HepG2 (cell line): ENCODE results near the gene TOMM20. TPM values are rescaled to one million over a fixed set of nuclear protein-coding genes. Genes with fewer than 3 reads are reported as not detected.

Experiments
- ATAC-seq: fragments of 200-7000 bp; cut with Tn5 transposase; 3 replicates; pipeline ENCODE4 v1.9.1; 2020; ENCODE audit warnings: mild to moderate bottlenecking, moderate library complexity
- BruUV-seq: library from RNA; stranded (reverse); fragments of 400-500 nt; replicated peaks from 2 replicates; lab custom pipeline; 2021; lab: Mats Ljungman, UMichigan
- CTCF ChIA-PET: fragments of 300-600 bp; formaldehyde crosslinking; extraction: SDS; loops from one replicate; lab custom pipeline; 2021; ENCODE audit warnings: low total read pairs, inconsistent platforms, low intra/inter-chr PET ratio; lab: Yijun Ruan, JAX
- POLR2A ChIA-PET: fragments of 350-600 bp; sonication (Branson Sonifier 250); formaldehyde crosslinking; loops from one replicate; lab custom pipeline; 2020; ENCODE audit warnings: antibody characterized with exemption, inconsistent platforms; lab: Yijun Ruan, JAX
- DNase-seq: peaks from one replicate; pipeline ENCODE4 v3.0.0-alpha.2; 2015; ENCODE audit warnings: low spot score
- FAIRE-seq: peaks from 3 replicates; lab custom pipeline; 2011; peaks lifted over from hg19 to GRCh38; lab: Jason Lieb, UNC
- H2AFZ ChIP-seq: one replicate; pipeline ENCODE4 v1.6.1; 2011; ENCODE audit warnings: low read length, inconsistent platforms
- H3K27ac ChIP-seq: fragments of 300-600 bp; 3 replicates; pipeline ENCODE4 v1.8.0; 2011; ENCODE audit warnings: mixed run types, mild to moderate bottlenecking, mixed read lengths, low read length, inconsistent platforms; ENCODE audit not compliant: insufficient read depth; ENCODE audit errors: extremely low read length
- H3K27me3 ChIP-seq, 2 experiments: fragments of 200-600 bp in 1 of 2; 2 replicates in 1 of 2; 3 replicates in 1 of 2; pipeline versions ENCODE4 v1.6.0 to v1.8.0; 2011; ENCODE audit warnings: low read length in 2 of 2, mild to moderate bottlenecking in 2 of 2, moderate library complexity in 2 of 2, inconsistent platforms in 1 of 2; ENCODE audit not compliant: insufficient read depth in 2 of 2, control insufficient read depth in 1 of 2
- H3K36me3 ChIP-seq, 2 experiments: fragments of 200-600 bp in 1 of 2; replicated peaks in 1 of 2; 2 replicates in 1 of 2; 3 replicates in 1 of 2; pipeline versions ENCODE4 v1.5.1 to v1.8.0; 2011; ENCODE audit warnings: low read length in 2 of 2, inconsistent platforms in 1 of 2; ENCODE audit not compliant: insufficient read depth in 2 of 2, control insufficient read depth in 1 of 2
- H3K4me1 ChIP-seq: 2 replicates; pipeline ENCODE4 v1.5.1; 2012; ENCODE audit warnings: low read length, inconsistent platforms; ENCODE audit not compliant: insufficient read depth
- H3K4me2 ChIP-seq: 2 replicates; pipeline ENCODE4 v1.6.0; 2011; ENCODE audit warnings: low read depth, low read length, inconsistent platforms
- H3K4me3 ChIP-seq, 3 experiments: fragments of 200-600 bp in 1 of 3; sonication (generic), shearing (Covaris generic) in 1 of 3; replicated peaks in 1 of 3; 2 replicates each; pipeline ENCODE4 v1.5.1; 2011 to 2016; ENCODE audit warnings: low read length in 3 of 3, inconsistent platforms in 2 of 3, low read depth in 2 of 3, mild to moderate bottlenecking in 2 of 3, control low read depth in 1 of 3, mixed read lengths in 1 of 3; ENCODE audit not compliant: insufficient read depth in 1 of 3
- H3K79me2 ChIP-seq: one replicate; pipeline ENCODE4 v1.6.1; 2011; ENCODE audit warnings: low read length, inconsistent platforms; ENCODE audit not compliant: insufficient read depth
- H3K9ac ChIP-seq: 2 replicates; pipeline ENCODE4 v1.6.0; 2011; ENCODE audit warnings: mild to moderate bottlenecking, low read depth, low read length, inconsistent platforms; ENCODE audit not compliant: insufficient read depth
- H3K9me3 ChIP-seq: 2 replicates; pipeline ENCODE4 v1.5.1; 2012; ENCODE audit warnings: mild to moderate bottlenecking, low read length
- H4K20me1 ChIP-seq: 2 replicates; pipeline ENCODE4 v1.6.0; 2011; ENCODE audit warnings: inconsistent platforms, mild to moderate bottlenecking, low read length, moderate library complexity; ENCODE audit not compliant: insufficient read depth
- ATF6 ChIP-seq: sonication (generic); formaldehyde crosslinking; conservative IDR thresholded peaks from 2 replicates; pipeline ENCODE4 v1.4.0; 2020; ENCODE audit warnings: missing genetic modification reagents
- SAFB2 ChIP-seq: sonication (generic); formaldehyde crosslinking; IDR thresholded peaks from 2 replicates; pipeline ENCODE4 v1.5.1; 2020; ENCODE audit warnings: missing genetic modification reagents, low read depth, mild to moderate bottlenecking, borderline replicate concordance
- SMAD9 ChIP-seq: sonication (generic); formaldehyde crosslinking; IDR thresholded peaks from 2 replicates; pipeline ENCODE4 v1.5.1; 2020; ENCODE audit warnings: mild to moderate bottlenecking, missing genetic modification reagents
- TAF1 ChIP-seq: sonication (generic); formaldehyde crosslinking; IDR thresholded peaks from 2 replicates; pipeline ENCODE4 v1.4.0; 2020; ENCODE audit warnings: missing genetic modification reagents
- ZNF589 ChIP-seq: sonication (generic); formaldehyde crosslinking; conservative IDR thresholded peaks from 2 replicates; pipeline ENCODE4 v1.8.0; 2022; ENCODE audit warnings: mild to moderate bottlenecking, moderate library complexity, missing genetic modification reagents
- ZNF607 ChIP-seq: sonication (generic); formaldehyde crosslinking; IDR thresholded peaks from 2 replicates; pipeline ENCODE4 v1.5.1; 2020; ENCODE audit warnings: missing genetic modification reagents, mild to moderate bottlenecking, borderline replicate concordance
- ZNF766 ChIP-seq: sonication (generic); formaldehyde crosslinking; IDR thresholded peaks from 2 replicates; pipeline ENCODE4 v1.5.0; 2020; ENCODE audit warnings: missing genetic modification reagents, borderline replicate concordance
- ZNF792 ChIP-seq: IDR thresholded peaks from 2 replicates; pipeline ENCODE4 v1.6.1; 2016
- ZSCAN25 ChIP-seq: sonication (generic); formaldehyde crosslinking; IDR thresholded peaks from 2 replicates; pipeline ENCODE4 v1.8.0; 2022; ENCODE audit warnings: mild to moderate bottlenecking, missing genetic modification reagents
- WGBS: methylation state at CpG from one replicate; pipeline ENCODE4 v1.1.6; 2017; ENCODE audit warnings: low lambda C conversion rate; 5-methylcytosine and 5-hydroxymethylcytosine counted together
- in situ Hi-C: cut with HindIII; loops from 2 replicates; pipeline ENCODE4 v1.10.0; 2017; ENCODE audit warnings: low pct_unique_long_range_greater_than_20kb; ENCODE audit not compliant: extremely low pct_ligation_motif_present
- intact Hi-C: fragments of 100-400 bp; cut with micrococcal nuclease; formaldehyde crosslinking; loops from one replicate; pipeline ENCODE4 v1.10.0; 2022; ENCODE audit not compliant: unreplicated experiment
- polyA plus RNA-seq, 8 experiments: library from polyadenylated mRNA; depleted of rRNA in 3 of 8; stranded (reverse) in 7 of 8; unstranded in 1 of 8; fragments of >200 nt; fragmentation: Illumina TruSeq in 4 of 8; extraction: Trizol in 4 of 8; gene quantifications; 2 replicates each; pipeline versions ENCODE4 v1.2.1 to v1.2.3, GENCODE V29; 2011 to 2016; ENCODE audit warnings: low read depth in 4 of 8, missing spikeins in 1 of 8, mixed read lengths in 1 of 8; ENCODE audit not compliant: insufficient read depth in 1 of 8
- total RNA-seq, 5 experiments: library from RNA; depleted of rRNA; stranded (reverse); fragments of >200 nt; fragmentation: Illumina TruSeq; extraction: Trizol; gene quantifications; 2 replicates each; pipeline ENCODE4 v1.2.3, GENCODE V29; 2016; ENCODE audit warnings: low read depth in 1 of 5

The TOMM20 gene
- total and polyA plus RNA-seq, 2 of the 13 experiments (the other 11 are each of a cell fraction or from before 2014, with no cell fraction given), result 153 to 376 TPM

DNA sequence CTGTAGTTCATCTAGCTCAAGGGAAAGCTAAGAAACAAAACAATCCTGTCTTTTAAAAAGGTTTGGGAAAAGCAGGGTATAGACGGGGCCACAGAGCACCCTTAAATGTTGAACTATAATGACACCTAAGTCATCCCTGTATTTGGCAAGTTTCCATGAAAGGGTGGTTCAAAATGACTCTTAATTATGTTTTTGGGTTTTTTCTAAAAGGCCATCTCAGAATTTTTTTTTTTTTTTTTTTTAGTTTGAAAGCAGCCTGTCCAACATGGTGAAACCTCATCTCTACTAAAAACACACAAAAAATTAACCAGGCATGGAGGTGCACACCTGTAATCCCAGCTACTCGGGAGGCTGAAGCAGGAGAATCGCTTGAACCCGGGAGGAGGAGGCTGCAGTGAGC lies 22.2 kb downstream of the TOMM20 start (continued):
- TF ChIP-seq SMAD9 (no peak), ATF6 (CRISPR knock-in tag) (no peak), ZNF607 (CRISPR knock-in tag) (no peak), TAF1 (no peak)
- TF ChIP-seq, all 625 proteins: peak for 0

DNA sequence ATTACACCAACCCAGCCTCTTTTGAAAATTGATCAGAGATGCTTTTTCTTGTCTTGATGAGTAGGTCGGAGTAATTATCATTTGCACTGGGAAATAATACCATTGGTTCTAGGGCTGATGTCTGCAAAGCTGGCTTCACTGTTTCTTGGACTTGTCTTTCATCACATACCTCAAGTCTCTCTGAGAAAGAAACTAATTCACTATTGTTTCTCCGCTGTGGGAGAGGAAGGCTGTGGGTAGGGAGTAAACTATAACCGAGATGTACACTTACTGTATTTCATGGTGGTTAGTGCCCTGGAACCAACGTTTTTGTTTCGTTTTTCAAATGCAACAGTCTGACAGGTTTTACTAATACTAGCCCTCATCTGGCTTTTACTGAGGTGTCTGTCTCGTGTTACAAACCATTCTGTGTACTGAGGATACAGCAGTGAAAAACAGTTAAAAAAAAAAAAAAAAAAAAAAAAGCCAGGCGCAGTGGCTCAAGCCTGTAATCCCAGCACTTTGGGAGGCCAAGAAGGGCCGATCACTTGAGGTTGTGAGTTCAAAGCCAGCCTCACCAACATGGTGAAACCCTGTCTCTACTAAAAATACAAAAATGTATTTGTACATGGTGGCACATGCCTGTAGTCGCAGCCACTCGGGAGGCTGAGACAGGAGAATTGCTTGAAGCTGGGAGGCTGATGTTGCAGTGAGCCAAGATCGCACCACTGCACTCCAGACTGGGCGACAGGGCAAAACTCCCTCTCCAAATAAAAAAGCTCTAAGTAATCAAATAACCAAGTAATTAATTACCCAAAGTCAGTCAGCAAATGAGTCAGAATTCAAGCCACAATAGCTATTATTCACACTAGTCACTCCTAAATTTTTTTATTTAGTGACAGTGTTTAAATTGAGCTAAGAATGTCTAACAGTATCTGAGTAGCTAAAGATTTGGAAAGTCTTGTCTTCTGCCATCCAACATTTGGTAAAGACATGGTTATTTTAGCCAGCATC lies 23.3 kb downstream of the TOMM20 start:
- FAIRE-seq, result no peak
- H3K4me3 ChIP-seq, result no peak overlapping the region
- H3K36me3 ChIP-seq, result peaks cover 9 to 22% of the 10 kb centered on the region in 2 experiments
- no peaks in the 10 kb centered on the region for H3K79me2 ChIP-seq
- H3K27ac ChIP-seq, result no peak overlapping the region
- ChIA-PET POLR2A (interaction anchor here (0.7 to 0.9 kb wide), 3 partner anchors 12 to 303 kb away, joined by 3 to 4 read pairs (median 3); no protein-coding TSS in a partner anchor), CTCF (interaction anchor here (0.7 to 1.4 kb wide), 2 partner anchors 11 to 312 kb away, joined by 4 read pairs; no protein-coding TSS in a partner anchor)
- no peak overlapping the region for H2AFZ ChIP-seq
- no peaks in the 10 kb centered on the region for H3K27me3 ChIP-seq
- 94% methylated on average over 12 of the region's 12 CpGs for WGBS
- peaks cover 25% of the 10 kb centered on the region; the same call in 1 of the 2 replicates for H4K20me1 ChIP-seq
- no peaks in the 10 kb centered on the region for H3K9me3 ChIP-seq
- H3K9ac ChIP-seq, result no peak overlapping the region
- BruUV-seq, result no TSS peak
- 0 out of 3 replicates have a peak, but pooled peaks have one; percentile 1 for ATAC-seq
- H3K4me2 ChIP-seq, result no peak overlapping the region
- intact Hi-C loops, result loop anchor here (10.0 kb wide), 1 partner anchor 59 kb away; the partner anchor contains the start of gene RBM34
- in situ Hi-C loops, result no loop called here
- peaks cover 24% of the 10 kb centered on the region for H3K4me1 ChIP-seq
- DNase-seq, result no peak
- TF ChIP-seq ZNF766 (CRISPR knock-in tag), result no peak
- no peak for TF ChIP-seq ZSCAN25 (CRISPR knock-in tag)
- no peak for TF ChIP-seq ZNF792
- TF ChIP-seq ZNF589, result no peak
- no peak for TF ChIP-seq SAFB2 (CRISPR knock-in tag)
